ENCODE data around the gene AGPAT4.

DNA sequence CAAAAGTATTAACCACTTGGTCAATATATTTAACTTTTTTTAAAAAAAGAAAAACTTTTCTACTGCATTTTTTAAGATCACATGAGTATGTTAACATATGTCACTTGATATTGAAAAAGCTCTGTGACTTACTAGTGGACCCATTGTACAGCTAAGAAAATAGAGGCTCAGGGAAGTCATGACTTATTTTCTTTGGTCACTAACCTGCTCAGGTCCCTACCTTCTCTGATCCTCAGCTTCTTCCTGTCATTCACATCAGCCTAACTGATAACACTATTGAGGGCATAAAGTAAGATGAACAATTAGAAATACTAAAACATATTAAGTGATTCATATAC, 19.8 kb downstream of the AGPAT4 start:
- no peak for TF ChIP-seq POLR2A (IDR thresholded peaks at IDR 0.05)
- TF ChIP-seq, protein P1, sequence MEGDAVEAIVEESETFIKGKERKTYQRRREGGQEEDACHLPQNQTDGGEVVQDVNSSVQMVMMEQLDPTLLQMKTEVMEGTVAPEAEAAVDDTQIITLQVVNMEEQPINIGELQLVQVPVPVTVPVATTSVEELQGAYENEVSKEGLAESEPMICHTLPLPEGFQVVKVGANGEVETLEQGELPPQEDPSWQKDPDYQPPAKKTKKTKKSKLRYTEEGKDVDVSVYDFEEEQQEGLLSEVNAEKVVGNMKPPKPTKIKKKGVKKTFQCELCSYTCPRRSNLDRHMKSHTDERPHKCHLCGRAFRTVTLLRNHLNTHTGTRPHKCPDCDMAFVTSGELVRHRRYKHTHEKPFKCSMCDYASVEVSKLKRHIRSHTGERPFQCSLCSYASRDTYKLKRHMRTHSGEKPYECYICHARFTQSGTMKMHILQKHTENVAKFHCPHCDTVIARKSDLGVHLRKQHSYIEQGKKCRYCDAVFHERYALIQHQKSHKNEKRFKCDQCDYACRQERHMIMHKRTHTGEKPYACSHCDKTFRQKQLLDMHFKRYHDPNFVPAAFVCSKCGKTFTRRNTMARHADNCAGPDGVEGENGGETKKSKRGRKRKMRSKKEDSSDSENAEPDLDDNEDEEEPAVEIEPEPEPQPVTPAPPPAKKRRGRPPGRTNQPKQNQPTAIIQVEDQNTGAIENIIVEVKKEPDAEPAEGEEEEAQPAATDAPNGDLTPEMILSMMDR (IDR thresholded peaks at IDR 0.05): no peak
